HG02943 (cell line): ENCODE results near the gene CDH24.

Experiments
- ATAC-seq: cut with Tn5 transposase; IDR thresholded peaks from one replicate; pipeline ENCODE4 v1.9.1; 2021; ENCODE audit warnings: mild to moderate bottlenecking, low read depth, moderate library complexity; ENCODE audit not compliant: unreplicated experiment

The CDH24 gene

GRCh38 chr14:23000860-23001259, 56.5 kb downstream of the CDH24 start:
- no peak for ATAC-seq

- no peak for ATAC-seq
Observed at GRCh38 chr14:22998329-22999012, 58.8 kb downstream of the CDH24 start.

- ATAC-seq: no peak
Observed at GRCh38 chr14:22997676-22998323, 59.5 kb downstream of the CDH24 start.
